Stromal cell of bone marrow (primary cell): ENCODE measurements around the gene TRPC4AP.
A peak's percentile ranks its signal among the peaks of the same experiment; 100 is the strongest.
"Not testable (repeated sequence)": the region's sequence is repeated elsewhere in the genome, so short reads cannot be mapped to it uniquely, and the experiment has no call there.

ENCODE experiments used
- DNase-seq: peaks from one replicate; pipeline ENCODE4 v3.0.0-alpha.2; 2012; ENCODE audit warnings: low read depth

Gene TRPC4AP

GRCh38 chr20:35092524-35093266 is at the start of gene TRPC4AP:
TSS of gene TRPC4AP (minus strand) at chr20:35092807. CDS start at chr20:35092781, 26 bp downstream.
- peak; percentile 78 for DNase-seq

GRCh38 chr20:35135867-35136586 is 43.4 kb upstream of the TRPC4AP start:
- DNase-seq: no peak

- no peak for DNase-seq
Observed at GRCh38 chr20:35134880-35135279, 42.3 kb upstream of the TRPC4AP start.

GRCh38 chr20:35134472-35134871 is 41.9 kb upstream of the TRPC4AP start:
- no peak for DNase-seq

- no peak for DNase-seq
Observed at GRCh38 chr20:35133735-35134134, 41.1 kb upstream of the TRPC4AP start.

- no peak for DNase-seq
Observed at GRCh38 chr20:35133031-35133430, 40.4 kb upstream of the TRPC4AP start.

GRCh38 chr20:35131934-35132333 is 39.3 kb upstream of the TRPC4AP start:
- DNase-seq: no peak

- DNase-seq: no peak
Observed at GRCh38 chr20:35129647-35130069, 37.1 kb upstream of the TRPC4AP start.

GRCh38 chr20:35125753-35126152 is 33.1 kb upstream of the TRPC4AP start:
- DNase-seq: no peak

- no peak for DNase-seq
Observed at GRCh38 chr20:35122756-35123405, 30.3 kb upstream of the TRPC4AP start.

- no peak for DNase-seq
Observed at GRCh38 chr20:35121186-35121585, 28.6 kb upstream of the TRPC4AP start.

- peak; percentile 72 for DNase-seq
Observed at GRCh38 chr20:35120012-35120701, 27.6 kb upstream of the TRPC4AP start.

GRCh38 chr20:35117629-35118028 is 25.0 kb upstream of the TRPC4AP start:
- DNase-seq: no peak

- DNase-seq: peak; percentile 39
Observed at GRCh38 chr20:35117196-35117595, 24.6 kb upstream of the TRPC4AP start.

- no peak for DNase-seq
Observed at GRCh38 chr20:35116258-35116657, 23.7 kb upstream of the TRPC4AP start.

- no peak for DNase-seq
Observed at GRCh38 chr20:35115606-35116005, 23.0 kb upstream of the TRPC4AP start.

- DNase-seq: not testable (repeated sequence)
Observed at GRCh38 chr20:35112276-35112675, 19.7 kb upstream of the TRPC4AP start.

GRCh38 chr20:35111141-35111888 is 18.7 kb upstream of the TRPC4AP start:
- DNase-seq: peak; percentile 89

GRCh38 chr20:35108921-35109320 is 16.3 kb upstream of the TRPC4AP start:
- no peak for DNase-seq

GRCh38 chr20:35106827-35107380 is 14.3 kb upstream of the TRPC4AP start:
- DNase-seq: no peak

GRCh38 chr20:35104685-35105295 is 12.2 kb upstream of the TRPC4AP start:
- peak; percentile 49 for DNase-seq
